ENCODE results near the gene VASN.
"Not testable (repeated sequence)": the region's sequence is repeated elsewhere in the genome, so short reads cannot be mapped to it uniquely, and the experiment has no call there.

VASN gene

DNA sequence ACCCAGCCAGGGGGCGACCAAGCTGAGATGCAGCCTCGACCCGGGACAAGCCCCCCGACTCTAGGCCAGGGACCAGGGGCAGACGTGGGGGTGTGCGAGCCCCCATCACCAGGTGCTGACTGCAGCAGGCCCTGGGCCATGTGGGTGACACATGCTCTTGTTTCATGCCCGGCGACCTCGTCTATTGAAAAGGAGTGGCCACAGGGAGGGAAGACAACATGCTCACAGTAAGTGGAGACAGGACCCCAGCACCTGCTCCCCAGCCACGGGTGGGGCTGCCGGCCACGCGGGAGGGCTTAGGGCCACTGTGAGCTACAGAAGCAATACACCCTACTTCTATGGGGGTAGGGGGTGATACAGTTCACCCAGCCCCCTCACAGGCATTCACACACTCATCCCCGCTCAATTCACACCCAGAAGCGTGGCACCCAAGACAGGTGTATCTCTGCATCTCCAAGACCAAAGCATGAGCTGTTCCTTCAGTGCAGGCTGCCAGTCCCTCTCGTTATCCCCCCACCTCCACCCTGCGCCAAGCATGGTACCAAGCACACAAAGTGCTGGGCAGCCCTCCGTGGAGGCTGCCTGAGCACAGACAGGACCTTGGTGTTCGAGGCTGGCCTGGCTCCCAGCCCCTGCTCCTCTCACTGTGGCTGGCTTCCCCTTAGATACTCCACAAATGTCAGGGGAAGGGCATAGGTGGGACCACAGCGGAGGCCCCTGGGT is 13.6 kb downstream of the VASN start:
- no peak for DNase-seq (ENCODE audit: low spot score)

DNA sequence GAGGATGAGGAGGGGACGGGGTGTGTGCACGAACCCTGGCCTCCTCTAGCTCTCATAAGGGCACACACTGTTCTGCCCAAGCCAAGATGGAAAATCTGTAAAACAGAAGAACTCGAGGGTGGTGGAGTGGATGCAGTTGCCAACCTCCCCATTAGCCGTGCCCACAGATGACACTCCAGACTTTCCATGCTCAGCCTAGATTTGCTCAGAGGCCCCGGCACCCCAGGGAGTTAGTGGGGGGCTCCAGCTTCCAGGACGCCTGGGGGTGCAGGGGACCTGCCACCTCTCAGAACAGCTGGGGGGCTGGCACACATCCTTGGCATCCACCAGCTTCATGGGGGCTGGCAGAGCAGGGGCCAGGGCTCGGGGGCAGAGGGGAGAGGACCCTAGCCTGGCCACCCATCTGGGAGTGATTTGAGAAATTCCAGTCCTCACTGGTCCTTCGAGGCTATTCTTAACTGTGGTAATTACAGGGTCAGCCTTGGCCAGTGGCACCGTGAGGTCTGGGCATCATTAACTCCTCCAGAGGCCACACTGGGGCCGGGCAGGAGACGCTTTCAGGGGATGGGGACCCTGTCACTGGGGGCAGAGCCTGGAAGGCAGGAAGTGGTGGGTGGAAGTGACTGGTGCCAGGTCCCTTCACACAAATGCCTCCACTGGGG is 14.3 kb downstream of the VASN start:
- no peak for DNase-seq (ENCODE audit: low spot score)

DNA sequence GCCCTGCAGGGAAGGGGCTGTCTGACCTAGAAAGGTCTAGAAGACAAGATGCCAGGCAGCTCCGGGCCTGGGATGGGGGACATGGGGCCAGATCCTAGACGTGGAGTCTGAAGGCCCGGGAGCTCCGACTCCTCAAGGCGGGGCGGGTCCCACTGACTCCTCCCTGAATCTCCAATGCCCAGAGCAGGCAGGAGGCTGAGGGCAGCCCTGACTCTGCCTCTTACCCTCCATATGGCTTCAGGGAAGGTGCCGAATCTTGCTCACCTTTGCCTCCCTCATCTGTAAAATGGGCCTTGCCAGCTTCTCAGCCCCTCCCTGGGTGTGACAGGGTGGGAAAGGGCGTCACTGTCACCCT is 14.8 kb downstream of the VASN start:
- no peak for DNase-seq (ENCODE audit: low spot score)

DNA sequence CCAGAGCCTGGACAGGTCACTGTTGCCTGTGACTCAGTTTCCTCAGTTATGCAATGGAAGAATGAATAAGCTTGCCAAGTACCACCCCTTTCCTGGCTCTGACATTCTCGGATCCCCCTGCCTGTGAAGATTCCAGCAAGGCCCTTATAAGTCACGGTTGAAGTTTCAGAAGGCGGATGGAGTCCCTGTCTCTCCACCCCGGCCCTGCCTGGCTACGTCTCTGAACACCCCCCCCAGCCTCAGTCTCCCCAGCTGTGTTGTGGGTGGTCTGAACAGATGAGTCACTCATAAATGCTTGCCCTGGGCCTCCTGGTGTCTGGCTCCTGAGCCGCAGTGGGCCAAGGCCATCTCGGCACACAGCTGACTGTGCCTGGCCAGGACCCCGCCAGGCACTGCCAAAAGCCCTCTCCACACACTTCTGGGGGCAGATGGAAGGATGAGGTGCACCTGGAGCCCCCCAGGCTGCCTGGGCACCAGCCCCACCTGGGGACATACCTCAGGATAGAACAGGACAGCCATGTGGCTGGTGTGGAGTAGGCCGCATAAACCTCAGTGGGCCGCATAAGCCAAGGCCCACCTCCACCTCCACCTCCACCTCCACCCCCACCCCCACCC is 15.4 kb downstream of the VASN start:
- DNase-seq (ENCODE audit: low spot score): no peak

DNA sequence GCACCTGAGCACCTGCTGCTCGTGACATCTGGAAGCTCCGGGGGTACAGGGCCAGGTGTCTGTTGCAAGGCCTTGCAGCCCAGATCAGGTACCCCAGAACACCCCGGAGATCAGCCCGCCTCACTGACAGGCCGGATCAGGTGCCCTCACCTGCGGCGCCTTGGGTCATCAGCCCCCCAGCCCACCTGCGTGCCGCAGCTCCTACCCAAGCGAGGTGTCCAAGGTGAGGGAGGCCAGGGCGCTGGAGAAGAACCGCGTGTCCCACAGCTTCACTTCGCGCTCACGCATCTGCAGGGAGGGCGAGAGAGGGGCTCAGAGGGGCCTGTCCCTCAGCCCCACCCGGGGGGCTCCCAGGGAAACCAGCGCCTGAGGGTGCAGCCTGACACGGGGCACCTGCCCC is 16.1 kb downstream of the VASN start:
- no peak for DNase-seq (ENCODE audit: low spot score)

DNA sequence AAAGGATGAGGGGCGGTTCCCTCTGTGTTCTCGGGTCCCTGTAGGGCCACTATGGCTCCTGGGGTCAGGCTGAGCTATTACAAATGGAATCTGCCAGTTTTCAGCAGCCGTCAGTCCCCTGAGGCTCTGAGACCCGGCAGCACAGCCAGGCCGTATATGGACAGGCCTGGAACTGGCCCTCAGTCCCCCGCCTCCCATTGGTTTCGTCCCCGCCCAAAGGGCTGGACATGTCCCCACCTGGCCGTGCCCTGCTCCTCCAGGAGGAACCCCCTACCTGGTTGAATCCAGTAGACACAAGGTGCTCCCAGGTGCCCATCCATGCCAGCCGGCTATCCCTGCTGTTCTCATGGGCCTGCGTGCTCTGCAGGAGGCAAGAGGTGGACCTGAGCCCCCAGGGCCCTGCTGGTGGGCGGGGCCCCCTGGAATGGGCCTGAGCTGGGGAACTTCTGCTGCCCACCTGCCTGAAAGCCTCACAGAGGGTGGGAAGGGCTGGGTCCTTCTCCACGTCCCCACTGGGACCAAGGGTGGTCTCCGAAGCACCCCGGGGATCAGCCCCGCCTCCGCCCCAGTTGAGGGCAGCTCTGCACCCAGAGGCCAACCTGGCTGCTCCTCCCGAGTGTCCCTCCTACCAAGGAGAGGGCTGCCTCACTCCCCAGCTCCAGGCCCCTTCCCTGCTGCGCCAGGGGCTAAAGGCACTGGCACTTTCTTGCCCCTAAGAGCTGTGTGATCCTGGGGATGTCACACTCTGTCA is 16.8 kb downstream of the VASN start:
- DNase-seq (ENCODE audit: low spot score): no peak

DNA sequence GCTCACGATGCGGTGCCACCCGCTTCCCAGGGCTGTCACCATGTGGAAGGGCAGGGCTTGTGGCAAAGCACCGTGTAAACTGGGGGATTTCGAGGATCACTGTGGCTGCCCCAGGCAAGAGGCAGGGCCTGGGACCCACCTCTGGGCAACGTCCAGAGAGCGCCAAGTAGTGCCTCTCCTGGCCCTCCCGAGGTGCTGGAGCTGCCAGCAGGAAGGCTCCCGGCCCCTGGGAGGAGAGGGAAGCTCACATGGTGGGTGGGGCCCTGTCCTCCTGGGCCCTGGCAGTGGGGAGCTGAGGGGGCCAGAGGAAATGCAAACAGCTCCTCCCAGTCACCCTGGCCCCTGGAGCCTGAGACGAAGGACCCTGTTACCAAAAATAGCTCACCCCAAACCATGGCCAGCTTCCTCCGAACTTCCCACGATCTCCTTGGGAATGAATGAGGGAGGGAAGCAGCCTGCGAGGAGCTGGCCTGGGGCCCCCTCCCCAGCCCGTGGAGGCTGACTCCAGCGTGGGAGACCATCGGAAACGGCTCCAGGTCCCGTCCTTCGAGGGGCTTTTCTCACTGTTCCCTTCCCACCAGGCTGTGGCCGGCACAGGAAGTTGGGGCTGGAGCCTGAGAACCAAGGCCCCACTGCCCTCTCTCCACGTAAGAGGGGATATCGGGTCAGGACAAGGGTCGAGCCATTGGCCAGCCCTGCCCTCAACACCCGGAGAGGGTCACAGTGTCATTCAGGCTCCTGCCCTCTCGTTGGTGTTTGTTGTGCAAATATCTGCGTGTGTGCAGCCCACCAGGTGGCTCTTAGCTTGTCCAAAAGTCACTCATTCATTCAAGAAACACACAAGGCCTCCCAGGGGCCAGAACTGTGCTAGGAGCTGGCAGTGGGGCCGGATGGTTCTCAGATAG is 17.7 kb downstream of the VASN start:
- DNase-seq (ENCODE audit: low spot score): no peak

DNA sequence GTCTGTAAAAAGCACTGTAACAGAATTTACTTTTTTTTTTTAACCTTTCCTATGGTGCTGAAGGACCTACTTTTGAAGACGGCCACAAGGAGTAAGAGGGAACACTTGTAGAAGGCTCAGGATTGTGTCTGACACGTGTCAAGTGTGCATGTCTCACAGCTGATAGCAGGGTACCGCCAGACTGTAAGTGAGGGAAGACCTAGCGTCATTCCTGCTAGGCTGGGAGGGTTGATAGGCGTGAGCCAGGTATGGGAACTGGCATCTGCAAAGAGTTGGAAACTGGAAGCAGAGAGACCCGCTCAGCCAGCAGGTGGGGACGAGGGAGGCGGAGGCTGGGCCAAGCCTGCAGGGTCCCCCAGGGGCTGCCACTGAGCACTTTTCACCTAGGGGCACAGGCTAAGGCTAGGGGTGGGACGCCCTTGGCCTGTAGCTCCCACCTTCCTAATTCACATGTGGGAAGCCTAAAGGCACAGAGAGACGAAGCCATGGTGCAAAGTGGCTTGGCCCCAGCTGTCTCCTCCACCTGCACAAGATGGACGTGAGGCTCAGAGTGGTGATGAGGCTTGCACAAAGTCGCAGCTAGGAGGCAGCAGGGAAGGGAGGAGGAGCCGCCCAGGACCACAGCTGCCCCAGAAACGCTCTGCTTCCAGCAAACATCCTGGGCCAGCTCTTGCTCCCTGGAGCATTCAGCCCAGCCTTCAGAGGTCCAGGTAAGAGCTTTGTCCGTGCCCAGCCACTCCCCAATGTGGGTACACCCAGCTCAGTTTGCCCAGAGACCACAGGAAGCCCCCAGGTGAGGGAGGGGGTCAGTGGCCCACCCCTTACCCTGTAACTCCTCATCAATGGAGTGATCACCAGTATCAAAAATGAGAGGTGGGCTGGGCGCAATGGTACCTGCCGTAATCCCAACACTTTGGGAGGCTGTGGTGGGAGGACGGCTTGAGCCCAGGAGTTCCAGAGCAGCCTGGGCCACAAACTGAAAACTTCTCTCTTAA is 18.9 kb downstream of the VASN start:
- DNase-seq (ENCODE audit: low spot score): no peak

DNA sequence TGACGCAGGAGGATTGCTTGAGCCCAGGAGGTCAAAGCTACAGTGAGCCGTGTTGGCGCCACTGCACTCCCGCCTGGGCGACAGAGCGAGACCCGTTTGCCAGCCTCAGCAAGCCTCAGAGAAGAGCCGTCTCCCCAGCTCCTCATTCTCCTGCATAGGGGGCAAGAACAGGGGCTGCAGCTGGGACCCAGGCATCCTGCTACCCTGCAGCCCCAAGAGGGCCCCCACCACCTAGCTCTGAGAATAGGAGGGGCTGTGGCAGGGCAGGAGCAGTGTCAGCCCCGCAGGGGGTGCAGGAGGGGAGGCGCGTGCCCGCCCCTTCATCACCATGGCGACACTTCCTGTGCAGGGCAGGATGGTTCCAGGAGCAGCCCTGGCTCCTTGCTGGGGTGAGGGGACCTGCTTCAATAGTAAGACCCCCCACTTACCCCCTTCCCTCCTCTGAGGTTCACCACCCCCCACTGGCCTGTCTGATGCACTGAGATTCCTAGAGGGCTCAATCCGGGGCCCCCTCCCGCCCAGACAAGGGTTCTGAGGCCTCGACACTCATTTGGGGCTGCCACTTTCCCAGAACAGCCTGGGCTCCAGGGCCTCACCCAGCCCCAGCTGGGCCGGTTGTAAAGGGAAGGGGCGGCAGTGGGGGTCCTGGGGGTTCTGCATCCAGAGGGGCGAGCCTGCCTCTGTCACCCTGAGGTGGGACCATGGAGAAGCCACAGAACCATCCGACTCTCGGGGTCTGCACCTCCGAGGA is 20.2 kb downstream of the VASN start:
- no peak for DNase-seq (ENCODE audit: low spot score)

DNA sequence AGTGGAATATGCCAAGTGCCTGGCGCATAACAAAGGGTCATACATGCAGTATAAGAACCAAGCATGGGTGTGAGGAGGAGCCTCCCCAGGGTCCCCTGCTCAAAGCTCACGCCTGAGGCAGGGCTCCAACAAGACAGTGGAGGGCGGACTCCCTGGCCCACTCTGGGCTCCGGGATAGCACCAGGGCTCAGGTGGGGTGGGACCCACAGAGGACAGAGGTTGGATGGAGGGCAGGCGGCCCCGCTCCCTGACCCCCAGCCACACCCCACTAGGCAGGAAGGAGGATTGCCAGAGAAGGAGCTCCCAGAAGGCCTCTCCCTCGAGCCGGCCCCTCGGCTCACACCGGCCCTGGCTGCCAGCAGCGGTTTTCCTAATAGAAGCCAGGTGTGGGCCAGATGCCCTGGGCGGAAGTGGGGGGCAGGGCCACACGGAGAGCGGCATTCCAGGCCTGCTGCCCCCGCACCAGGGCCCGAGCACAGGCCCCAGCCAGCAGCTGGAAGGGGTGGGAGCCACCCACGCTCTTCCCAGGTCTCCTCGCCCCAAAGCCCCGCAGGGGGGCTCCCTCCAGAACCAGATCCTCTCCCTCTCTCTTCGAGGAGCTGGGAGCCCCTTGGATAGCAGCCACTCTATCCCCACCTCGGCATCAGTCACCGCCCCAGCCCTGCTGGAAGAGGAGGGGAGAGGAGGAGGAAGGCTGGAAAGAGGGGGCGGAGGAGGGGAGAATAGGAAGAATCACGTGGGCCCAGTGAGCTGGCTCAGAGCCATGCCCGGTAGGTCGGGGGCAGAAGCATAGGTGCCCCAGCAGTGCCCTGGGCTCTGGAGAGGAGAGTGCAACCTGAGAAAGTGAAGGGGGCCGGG is 21.0 kb downstream of the VASN start:
- no peak for DNase-seq (ENCODE audit: low spot score)

DNA sequence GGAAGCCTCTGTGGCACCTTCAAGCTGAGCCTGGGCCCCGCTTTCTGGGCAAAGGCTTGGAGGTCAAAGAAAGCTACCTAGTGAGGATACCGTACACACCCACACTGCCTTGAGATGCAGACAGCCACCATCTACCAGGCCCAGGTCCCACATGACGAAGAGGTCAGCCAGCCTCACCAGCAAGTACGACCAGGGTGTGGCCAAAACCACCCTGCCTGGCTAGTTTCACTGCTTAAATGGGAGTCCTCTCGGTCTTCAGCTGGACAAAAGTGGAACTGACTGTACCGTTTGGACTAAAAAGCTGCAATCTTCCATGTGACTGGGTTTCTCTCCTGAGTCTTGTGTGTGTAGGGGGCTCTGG is 21.6 kb downstream of the VASN start:
- no peak for DNase-seq (ENCODE audit: low spot score)

DNA sequence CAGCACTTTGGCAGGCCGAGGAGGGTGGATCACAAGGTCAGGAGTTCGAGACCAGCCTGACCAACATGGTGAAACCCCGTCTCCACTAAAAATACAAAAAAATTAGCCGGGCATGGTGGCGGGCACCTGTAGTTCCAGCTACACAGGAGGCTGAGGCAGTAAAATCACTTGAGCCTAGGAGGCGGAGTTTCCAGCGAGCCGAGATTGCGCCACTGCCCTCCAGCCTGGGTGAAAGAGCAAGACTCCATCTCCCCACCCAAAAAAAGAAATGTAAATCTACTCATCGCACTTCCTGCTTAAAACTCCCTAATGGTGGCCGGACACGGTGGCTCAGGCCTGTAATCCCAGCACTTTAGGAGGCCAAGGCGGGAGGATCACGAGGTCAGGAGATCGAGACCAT is 22.2 kb downstream of the VASN start:
- not testable (repeated sequence) for DNase-seq (ENCODE audit: low spot score)

DNA sequence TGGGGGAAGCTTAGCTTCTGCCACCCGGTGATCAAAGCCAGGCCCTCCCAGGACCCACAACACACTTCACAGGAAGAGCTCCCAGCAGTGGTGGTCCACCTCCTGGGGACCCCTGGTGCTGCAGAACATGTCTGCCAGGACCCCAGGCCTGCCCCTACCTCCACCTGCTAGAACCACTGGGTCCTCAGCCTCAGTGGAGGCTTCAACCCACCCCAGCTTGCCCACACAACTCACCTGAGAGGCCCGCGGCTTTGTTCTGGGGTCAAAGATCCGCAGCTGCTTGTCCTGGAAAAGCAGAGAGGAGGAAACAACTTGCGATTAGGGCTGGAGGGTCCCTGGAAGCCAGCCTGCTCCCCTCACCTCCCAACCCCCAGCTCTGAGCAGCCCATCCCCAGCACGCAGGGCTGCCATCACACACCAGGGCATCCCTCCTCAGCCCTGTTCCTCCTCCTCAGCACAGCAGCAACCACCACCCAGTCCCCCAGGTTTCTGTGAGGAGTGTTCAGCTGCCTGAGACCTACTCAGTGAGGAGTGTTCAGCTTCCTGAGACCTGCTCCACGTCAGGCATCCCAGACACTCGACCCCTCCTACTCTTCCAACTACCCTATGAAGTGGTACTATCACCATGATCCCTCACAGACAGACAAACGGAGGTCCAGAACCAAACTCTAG is 23.5 kb downstream of the VASN start:
- DNase-seq (ENCODE audit: low spot score): no peak

DNA sequence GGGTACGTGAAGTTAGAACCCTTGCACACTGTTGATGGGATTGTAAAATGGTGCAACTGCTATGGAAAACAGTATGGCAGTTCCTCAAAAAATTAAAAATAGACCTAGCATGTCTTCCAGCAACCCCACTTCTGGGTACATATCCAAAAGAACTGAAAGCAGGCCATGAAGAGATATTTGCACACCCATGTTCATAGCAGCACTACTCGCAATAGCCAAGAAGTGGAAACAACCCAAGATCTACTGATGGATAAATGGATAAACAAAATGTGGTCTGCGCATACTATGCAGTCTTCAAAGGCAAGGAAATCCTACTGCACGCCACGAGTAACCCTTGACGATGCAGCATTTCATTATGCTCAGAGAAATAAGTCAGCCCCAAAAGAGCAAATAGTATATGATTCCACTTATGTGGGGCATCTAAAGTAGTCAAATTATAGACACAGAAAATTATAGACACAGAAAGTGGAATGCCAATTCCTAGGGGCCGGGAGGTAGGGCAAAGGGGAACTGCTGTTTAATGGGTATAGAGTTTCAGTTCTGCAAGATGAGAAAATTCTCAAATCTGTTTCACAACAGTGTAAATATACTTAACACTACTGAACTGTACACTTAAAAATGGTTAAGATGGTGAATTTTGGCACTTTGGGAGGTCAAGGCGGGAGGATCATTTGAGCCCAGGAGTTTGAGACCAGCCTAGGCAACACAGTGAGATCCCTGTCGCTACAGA is 27.5 kb downstream of the VASN start:
- no peak for DNase-seq (ENCODE audit: low spot score)

DNA sequence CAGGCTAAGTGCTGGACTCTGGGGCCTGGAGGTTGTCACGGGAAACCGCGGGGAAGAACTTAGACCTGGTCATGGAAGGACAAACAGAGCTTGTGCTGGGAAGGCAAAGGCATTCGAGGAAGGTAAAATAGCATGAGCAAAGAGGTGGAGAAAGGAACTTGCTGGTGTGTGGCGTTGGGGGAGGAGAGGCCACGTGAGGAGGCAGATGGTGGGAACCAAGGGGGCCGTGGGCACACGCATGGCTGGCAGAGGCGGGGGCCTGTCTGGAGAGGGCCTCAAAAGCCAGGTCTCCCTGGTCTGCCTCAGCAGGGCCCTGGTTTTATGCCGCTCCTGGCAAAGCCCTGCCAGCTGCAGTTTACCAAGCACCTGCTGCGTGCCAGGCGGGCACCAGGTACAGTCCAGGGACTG is 29.4 kb downstream of the VASN start:
- no peak for DNase-seq (ENCODE audit: low spot score)

DNA sequence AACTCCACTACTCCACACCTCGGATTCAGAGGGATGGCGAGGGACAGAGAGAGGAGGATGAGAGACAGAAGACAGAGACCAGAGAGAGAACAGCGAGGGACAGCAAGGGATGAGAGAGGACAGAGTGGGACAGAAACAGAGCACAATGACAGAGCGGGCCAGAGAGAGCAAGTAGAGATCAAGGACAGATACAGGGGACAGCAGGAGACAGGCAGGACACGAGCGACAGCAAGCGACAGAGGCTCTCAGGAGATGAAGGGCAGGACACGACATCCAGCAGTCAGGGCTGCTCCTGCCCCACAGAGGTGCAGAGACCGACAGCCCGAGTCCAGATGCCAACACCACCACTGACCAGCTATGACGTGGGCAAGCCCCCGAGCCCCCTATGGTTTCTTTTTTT is 29.9 kb downstream of the VASN start:
- DNase-seq (ENCODE audit: low spot score): no peak

DNA sequence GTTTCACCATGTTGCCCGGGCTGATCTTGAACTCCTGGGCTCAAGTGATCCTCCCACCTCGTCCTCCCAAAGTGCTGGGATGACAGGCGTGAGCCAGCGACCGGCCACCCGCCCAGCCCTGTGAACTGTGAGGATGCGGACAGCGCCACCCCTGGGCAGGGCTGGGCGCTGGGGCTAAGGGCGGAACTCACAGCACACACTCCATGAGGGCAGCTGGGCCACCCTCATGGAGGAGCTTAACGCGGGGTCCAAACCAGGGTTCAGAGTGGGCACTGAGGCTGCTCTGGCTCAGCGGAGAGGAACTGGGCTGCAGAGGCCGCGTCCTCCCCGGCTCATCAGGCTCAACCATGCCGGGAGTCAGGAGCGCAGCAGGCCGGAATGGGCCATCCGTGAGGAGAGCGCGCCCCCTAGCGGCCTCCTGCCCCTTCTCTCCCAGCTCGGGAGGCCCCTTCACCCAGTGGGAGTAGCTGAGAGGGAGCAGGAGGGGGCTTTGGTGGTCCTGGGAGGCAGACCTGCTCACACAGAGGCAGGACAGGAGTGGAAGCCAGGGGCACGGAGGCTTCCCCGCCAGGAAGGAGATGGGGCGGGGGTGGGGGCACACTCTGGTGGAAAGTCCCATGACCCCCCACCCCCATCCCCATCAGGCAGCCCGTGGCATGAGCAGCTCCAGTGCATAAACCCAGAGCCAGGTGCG is 30.9 kb downstream of the VASN start:
- DNase-seq (ENCODE audit: low spot score): peak; percentile 59

All from activated CD4-positive, alpha-beta T cell treated with anti-CD3 and anti-CD28 coated beads, Interleukin-2, Interleukin-4, amounts not matched to agents 100 ng/mL and 50 ng/mL, durations not matched to agents 16 hours and 8 hours (primary cell).